Liver (tissue), 9 donors: ENCODE results near the gene TFG. TPM values are rescaled to one million over a fixed set of nuclear protein-coding genes. Genes with fewer than 3 reads are reported as not detected.

Experiments
- DNase-seq: peaks from one replicate; pipeline ENCODE4 v3.0.0-alpha.2; 2017; ENCODE audit warnings: low spot score
- H3K27ac ChIP-seq, 2 donors: one replicate each; pipeline ENCODE4 v1.7.0; 2013; ENCODE audit warnings: inconsistent platforms in 2 of 2, low read length in 2 of 2, control low read depth in 1 of 2, low read depth in 1 of 2, mild to moderate bottlenecking in 1 of 2
- H3K27me3 ChIP-seq, 4 donors: one replicate each; pipeline versions ENCODE4 v1.6.1 to v1.7.0; 2013; ENCODE audit warnings: low read length in 3 of 4, inconsistent platforms in 1 of 4, mild to moderate bottlenecking in 1 of 4, moderate library complexity in 1 of 4; ENCODE audit not compliant: control insufficient read depth in 4 of 4, insufficient read depth in 4 of 4
- H3K36me3 ChIP-seq, 4 donors: one replicate each; pipeline versions ENCODE4 v1.6.1 to v1.7.0; 2013; ENCODE audit warnings: low read length in 3 of 4, mild to moderate bottlenecking in 3 of 4, low read depth in 1 of 4, moderate library complexity in 1 of 4; ENCODE audit not compliant: control insufficient read depth in 4 of 4, insufficient read depth in 3 of 4
- H3K4me1 ChIP-seq, 4 donors: one replicate each; pipeline versions ENCODE4 v1.6.1 to v1.7.0; 2013; ENCODE audit warnings: low read length in 3 of 4, mild to moderate bottlenecking in 3 of 4, moderate library complexity in 1 of 4; ENCODE audit not compliant: control insufficient read depth in 4 of 4, insufficient read depth in 4 of 4
- H3K4me3 ChIP-seq, 3 donors: one replicate each; pipeline versions ENCODE4 v1.6.1 to v1.7.0; 2013; ENCODE audit warnings: low read length in 3 of 3, control low read depth in 1 of 3, low read depth in 1 of 3, mild to moderate bottlenecking in 1 of 3
- H3K9ac ChIP-seq, 2 donors: one replicate each; pipeline ENCODE4 v1.7.0; 2013; ENCODE audit warnings: low read length in 2 of 2, mild to moderate bottlenecking in 2 of 2, moderate library complexity in 2 of 2, control low read depth in 1 of 2, low read depth in 1 of 2
- H3K9me3 ChIP-seq, 4 donors: one replicate each; pipeline versions ENCODE4 v1.6.1 to v1.7.0; 2013; ENCODE audit warnings: low read length in 3 of 4; ENCODE audit not compliant: control insufficient read depth in 4 of 4
- EGR1 ChIP-seq, 2 donors: IDR thresholded peaks; 2 replicates each; pipeline ENCODE4 v1.6.1; 2016 to 2018; ENCODE audit warnings: antibody characterized with exemption in 2 of 2, low read depth in 2 of 2
- FOXA1 ChIP-seq: IDR thresholded peaks from 2 replicates; pipeline ENCODE4 v1.6.1; 2016; ENCODE audit warnings: antibody characterized with exemption
- FOXA2 ChIP-seq: IDR thresholded peaks from 2 replicates; pipeline ENCODE4 v1.6.1; 2016; ENCODE audit warnings: antibody characterized with exemption
- GABPA ChIP-seq, 2 donors: IDR thresholded peaks in 1 of 2; conservative IDR thresholded peaks in 1 of 2; 2 replicates each; pipeline ENCODE4 v1.6.1; 2016; ENCODE audit warnings: antibody characterized with exemption in 2 of 2, mild to moderate bottlenecking in 1 of 2, moderate library complexity in 1 of 2
- HNF4A ChIP-seq, 2 donors: conservative IDR thresholded peaks; 2 replicates each; pipeline ENCODE4 v1.6.1; 2016; ENCODE audit warnings: antibody characterized with exemption in 2 of 2, mild to moderate bottlenecking in 2 of 2
- HNF4G ChIP-seq: IDR thresholded peaks from 2 replicates; pipeline ENCODE4 v1.6.1; 2016; ENCODE audit warnings: antibody characterized with exemption
- JUND ChIP-seq, 2 donors: IDR thresholded peaks; 2 replicates each; pipeline ENCODE4 v1.6.1; 2016; ENCODE audit warnings: antibody characterized with exemption in 2 of 2
- NR2F2 ChIP-seq: IDR thresholded peaks from 2 replicates; pipeline ENCODE4 v1.6.1; 2016; ENCODE audit warnings: antibody characterized with exemption
- RAD21 ChIP-seq, 2 donors: IDR thresholded peaks; 2 replicates each; pipeline ENCODE4 v1.6.1; 2016; ENCODE audit warnings: antibody characterized with exemption in 2 of 2, mild to moderate bottlenecking in 2 of 2
- RXRA ChIP-seq, 2 donors: IDR thresholded peaks; 2 replicates each; pipeline ENCODE4 v1.6.1; 2017 to 2018; ENCODE audit warnings: antibody characterized with exemption in 2 of 2, mild to moderate bottlenecking in 1 of 2
- SP1 ChIP-seq: IDR thresholded peaks from 2 replicates; pipeline ENCODE4 v1.6.1; 2018; ENCODE audit warnings: antibody characterized with exemption, mild to moderate bottlenecking
- TAF1 ChIP-seq: conservative IDR thresholded peaks from 2 replicates; pipeline ENCODE4 v1.6.1; 2016; ENCODE audit warnings: antibody characterized with exemption, mild to moderate bottlenecking
- YY1 ChIP-seq: IDR thresholded peaks from 2 replicates; pipeline ENCODE4 v1.6.1; 2016; ENCODE audit warnings: antibody characterized with exemption, mild to moderate bottlenecking
- polyA plus RNA-seq, 2 donors: library from polyadenylated mRNA; stranded (reverse) in 1 of 2; unstranded in 1 of 2; fragments of 200-250 nt in 1 of 2; fragments of >200 nt in 1 of 2; fragmentation: Nextera tagmentation in 1 of 2; extraction: Ambion mirVana in 1 of 2; gene quantifications; one replicate each; pipeline versions ENCODE4 v1.2.1 to v1.2.3, GENCODE V29; 2013 to 2015
- total RNA-seq, 2 donors: library from RNA; depleted of rRNA; stranded (reverse); fragments of >200 nt; gene quantifications; one replicate each; pipeline ENCODE4 v1.2.3, GENCODE V29; 2014
- TF ChIP-seq, protein P1 (sequence below): IDR thresholded peaks from 2 replicates; pipeline ENCODE4 v1.6.1; 2016; ENCODE audit warnings: antibody characterized with exemption, mild to moderate bottlenecking
- TF ChIP-seq, protein P2 (sequence below): IDR thresholded peaks from 2 replicates; pipeline ENCODE4 v1.6.1; 2016; ENCODE audit warnings: antibody characterized with exemption
- TF ChIP-seq, protein P3 (sequence below): IDR thresholded peaks from 2 replicates; pipeline ENCODE4 v1.6.1; 2016; ENCODE audit warnings: antibody characterized with exemption
- TF ChIP-seq, protein P4 (sequence below): fragments of 150-350 bp; IDR thresholded peaks from 2 replicates; pipeline ENCODE4 v1.5.1; 2017; ENCODE audit warnings: improper control_type of control experiment, low read depth, low read length; ENCODE audit not compliant: missing input control
- TF ChIP-seq, protein P5 (sequence below): IDR thresholded peaks from 2 replicates; pipeline ENCODE4 v1.6.1; 2016; ENCODE audit warnings: antibody characterized with exemption
- donor health status: healthy.
- donor health status: healthy.
- donor health status: healthy.
- donor health status: healthy.
- donor health status: healthy.

The TFG gene
- total and polyA plus RNA-seq, 4 donors, result 42.4 to 70.8 (median 65.0) TPM

DNA sequence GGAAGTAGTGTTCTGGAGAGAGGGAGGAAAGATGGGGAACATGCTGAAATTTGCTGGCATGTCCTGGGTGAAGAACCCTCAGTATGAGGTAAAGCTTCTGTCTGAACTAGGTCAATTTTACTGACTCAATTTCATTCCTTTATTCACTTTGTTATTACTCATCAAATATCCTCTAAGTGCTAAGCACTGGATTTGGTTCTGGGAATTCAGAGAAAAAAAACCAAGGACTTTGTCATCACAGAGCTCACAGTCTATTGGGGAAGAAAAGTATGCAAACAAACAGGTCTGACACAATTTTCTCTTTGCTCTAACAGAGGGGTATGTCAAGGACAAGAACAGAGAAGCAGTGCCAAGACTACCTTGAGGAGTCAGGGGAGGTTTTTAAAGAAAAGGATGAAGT lies 68.0 kb downstream of the TFG start (continued):
- TF ChIP-seq, protein P1, sequence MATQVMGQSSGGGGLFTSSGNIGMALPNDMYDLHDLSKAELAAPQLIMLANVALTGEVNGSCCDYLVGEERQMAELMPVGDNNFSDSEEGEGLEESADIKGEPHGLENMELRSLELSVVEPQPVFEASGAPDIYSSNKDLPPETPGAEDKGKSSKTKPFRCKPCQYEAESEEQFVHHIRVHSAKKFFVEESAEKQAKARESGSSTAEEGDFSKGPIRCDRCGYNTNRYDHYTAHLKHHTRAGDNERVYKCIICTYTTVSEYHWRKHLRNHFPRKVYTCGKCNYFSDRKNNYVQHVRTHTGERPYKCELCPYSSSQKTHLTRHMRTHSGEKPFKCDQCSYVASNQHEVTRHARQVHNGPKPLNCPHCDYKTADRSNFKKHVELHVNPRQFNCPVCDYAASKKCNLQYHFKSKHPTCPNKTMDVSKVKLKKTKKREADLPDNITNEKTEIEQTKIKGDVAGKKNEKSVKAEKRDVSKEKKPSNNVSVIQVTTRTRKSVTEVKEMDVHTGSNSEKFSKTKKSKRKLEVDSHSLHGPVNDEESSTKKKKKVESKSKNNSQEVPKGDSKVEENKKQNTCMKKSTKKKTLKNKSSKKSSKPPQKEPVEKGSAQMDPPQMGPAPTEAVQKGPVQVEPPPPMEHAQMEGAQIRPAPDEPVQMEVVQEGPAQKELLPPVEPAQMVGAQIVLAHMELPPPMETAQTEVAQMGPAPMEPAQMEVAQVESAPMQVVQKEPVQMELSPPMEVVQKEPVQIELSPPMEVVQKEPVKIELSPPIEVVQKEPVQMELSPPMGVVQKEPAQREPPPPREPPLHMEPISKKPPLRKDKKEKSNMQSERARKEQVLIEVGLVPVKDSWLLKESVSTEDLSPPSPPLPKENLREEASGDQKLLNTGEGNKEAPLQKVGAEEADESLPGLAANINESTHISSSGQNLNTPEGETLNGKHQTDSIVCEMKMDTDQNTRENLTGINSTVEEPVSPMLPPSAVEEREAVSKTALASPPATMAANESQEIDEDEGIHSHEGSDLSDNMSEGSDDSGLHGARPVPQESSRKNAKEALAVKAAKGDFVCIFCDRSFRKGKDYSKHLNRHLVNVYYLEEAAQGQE, result no peak

DNA sequence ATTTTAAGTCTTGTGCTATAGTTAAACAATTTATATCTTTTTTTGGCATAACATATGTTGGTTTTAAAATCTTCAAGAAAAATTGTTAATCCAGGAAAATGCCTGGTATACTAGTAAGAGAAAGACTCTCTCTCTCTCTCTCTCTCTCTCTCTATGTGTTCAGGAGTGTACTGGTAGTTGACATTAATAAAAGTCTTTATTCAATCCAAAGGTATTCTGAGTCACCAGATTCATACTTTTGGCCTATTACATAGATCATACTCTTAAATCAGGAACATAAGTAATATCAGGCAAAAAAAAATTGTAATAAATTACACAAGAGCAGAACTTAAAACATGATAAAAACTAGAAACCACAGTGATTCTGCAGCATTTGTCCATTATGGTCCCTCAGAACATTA lies 70.2 kb downstream of the TFG start:
- H3K9me3 ChIP-seq, result no peaks in the 10 kb centered on the region
- H3K9ac ChIP-seq, result no peak overlapping the region
- no peak overlapping the region for H3K4me3 ChIP-seq
- DNase-seq, result no peak
- H3K36me3 ChIP-seq, result no peaks in the 10 kb centered on the region
- H3K4me1 ChIP-seq, result no peaks in the 10 kb centered on the region
- no peak overlapping the region for H3K27ac ChIP-seq
- TF ChIP-seq, protein P2, sequence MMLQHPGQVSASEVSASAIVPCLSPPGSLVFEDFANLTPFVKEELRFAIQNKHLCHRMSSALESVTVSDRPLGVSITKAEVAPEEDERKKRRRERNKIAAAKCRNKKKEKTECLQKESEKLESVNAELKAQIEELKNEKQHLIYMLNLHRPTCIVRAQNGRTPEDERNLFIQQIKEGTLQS, result no peak
- no peak for TF ChIP-seq HNF4G
- TF ChIP-seq EGR1 (IDR thresholded peaks at IDR 0.05; ENCODE audit: low read depth in 2 of 2), result no peak
- TF ChIP-seq, protein P3, sequence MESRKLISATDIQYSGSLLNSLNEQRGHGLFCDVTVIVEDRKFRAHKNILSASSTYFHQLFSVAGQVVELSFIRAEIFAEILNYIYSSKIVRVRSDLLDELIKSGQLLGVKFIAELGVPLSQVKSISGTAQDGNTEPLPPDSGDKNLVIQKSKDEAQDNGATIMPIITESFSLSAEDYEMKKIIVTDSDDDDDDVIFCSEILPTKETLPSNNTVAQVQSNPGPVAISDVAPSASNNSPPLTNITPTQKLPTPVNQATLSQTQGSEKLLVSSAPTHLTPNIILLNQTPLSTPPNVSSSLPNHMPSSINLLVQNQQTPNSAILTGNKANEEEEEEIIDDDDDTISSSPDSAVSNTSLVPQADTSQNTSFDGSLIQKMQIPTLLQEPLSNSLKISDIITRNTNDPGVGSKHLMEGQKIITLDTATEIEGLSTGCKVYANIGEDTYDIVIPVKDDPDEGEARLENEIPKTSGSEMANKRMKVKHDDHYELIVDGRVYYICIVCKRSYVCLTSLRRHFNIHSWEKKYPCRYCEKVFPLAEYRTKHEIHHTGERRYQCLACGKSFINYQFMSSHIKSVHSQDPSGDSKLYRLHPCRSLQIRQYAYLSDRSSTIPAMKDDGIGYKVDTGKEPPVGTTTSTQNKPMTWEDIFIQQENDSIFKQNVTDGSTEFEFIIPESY, result no peak
- no peak for TF ChIP-seq JUND (IDR thresholded peaks at IDR 0.05)
- no peak for TF ChIP-seq NR2F2
- no peak for TF ChIP-seq RXRA (IDR thresholded peaks at IDR 0.05)
- no peak for TF ChIP-seq YY1
- no peak for TF ChIP-seq HNF4A (conservative IDR thresholded peaks at IDR 0.05)
- TF ChIP-seq, protein P4, sequence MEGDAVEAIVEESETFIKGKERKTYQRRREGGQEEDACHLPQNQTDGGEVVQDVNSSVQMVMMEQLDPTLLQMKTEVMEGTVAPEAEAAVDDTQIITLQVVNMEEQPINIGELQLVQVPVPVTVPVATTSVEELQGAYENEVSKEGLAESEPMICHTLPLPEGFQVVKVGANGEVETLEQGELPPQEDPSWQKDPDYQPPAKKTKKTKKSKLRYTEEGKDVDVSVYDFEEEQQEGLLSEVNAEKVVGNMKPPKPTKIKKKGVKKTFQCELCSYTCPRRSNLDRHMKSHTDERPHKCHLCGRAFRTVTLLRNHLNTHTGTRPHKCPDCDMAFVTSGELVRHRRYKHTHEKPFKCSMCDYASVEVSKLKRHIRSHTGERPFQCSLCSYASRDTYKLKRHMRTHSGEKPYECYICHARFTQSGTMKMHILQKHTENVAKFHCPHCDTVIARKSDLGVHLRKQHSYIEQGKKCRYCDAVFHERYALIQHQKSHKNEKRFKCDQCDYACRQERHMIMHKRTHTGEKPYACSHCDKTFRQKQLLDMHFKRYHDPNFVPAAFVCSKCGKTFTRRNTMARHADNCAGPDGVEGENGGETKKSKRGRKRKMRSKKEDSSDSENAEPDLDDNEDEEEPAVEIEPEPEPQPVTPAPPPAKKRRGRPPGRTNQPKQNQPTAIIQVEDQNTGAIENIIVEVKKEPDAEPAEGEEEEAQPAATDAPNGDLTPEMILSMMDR, result no peak
- no peak for TF ChIP-seq TAF1
- TF ChIP-seq, protein P1, result no peak
- TF ChIP-seq RAD21 (IDR thresholded peaks at IDR 0.05), result no peak
- TF ChIP-seq FOXA1, result no peak
- TF ChIP-seq GABPA (IDR thresholded peaks at IDR 0.05 in 1 of 2, conservative IDR thresholded peaks at IDR 0.05 in 1 of 2), result no peak
- no peak for TF ChIP-seq FOXA2
- TF ChIP-seq, protein P5, sequence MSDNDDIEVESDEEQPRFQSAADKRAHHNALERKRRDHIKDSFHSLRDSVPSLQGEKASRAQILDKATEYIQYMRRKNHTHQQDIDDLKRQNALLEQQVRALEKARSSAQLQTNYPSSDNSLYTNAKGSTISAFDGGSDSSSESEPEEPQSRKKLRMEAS, result no peak
- TF ChIP-seq SP1, result no peak
- no peaks in the 10 kb centered on the region for H3K27me3 ChIP-seq
